Measurements from ENCODE around the gene APLN.

APLN gene

DNA sequence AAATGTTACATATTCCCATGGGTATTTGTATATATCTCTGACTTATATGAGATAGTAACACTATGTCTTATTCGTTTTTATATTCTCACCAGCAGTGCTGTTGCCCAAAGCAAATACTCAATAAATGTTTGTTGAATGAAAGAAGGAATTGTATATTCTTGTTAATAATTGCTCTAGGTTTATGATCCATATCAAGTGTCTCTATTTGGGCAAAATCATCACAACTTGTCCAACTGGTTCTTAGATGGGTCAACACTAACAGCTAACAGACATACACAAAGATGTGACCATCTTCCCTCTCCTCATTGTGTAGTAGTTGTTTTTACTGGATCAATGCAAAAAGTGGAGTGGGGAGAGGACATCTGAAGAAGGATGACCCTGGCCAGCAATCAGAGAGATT, 6.6 kb upstream of the APLN start:
- no peak for DNase-seq (ENCODE audit: low spot score)

DNA sequence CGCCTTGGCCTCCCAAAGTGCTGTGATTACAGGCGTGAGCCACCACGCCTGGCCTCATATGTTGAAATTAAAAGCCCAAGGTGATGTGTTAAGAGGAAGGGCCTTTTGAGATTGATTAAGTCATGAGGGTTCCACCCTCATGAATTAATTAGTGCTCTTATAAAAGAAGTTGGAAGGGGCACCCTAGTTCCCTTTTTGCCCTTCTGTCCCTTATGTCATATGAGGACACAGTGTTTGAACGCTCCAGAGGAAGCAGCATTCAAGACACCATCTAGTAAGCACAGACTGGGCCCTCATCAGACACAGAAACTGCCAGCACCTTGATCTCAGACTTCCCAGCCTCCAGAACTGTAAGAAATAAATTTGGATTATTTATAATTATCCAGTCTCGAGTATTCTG, 5.1 kb upstream of the APLN start:
- no peak for DNase-seq (ENCODE audit: low spot score)

DNA sequence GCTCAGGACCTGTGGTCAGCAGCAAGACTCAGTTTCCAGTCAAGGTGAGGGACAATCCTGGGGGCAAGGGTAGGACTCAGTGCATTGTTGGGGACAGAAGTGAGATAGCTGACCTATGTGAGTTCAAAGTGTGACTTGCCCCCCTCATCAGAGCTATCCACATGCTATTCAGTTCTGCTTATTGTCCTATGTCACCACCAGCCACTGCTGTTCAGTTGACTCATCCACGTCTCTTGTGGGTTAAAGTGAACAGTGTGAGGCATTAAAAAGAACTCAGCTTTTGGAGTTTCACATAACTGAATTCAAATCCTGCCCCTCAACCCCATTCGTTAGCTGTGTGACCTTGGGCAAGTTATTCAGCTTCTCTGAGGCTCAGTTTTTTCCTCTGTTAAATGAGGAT, 4.4 kb upstream of the APLN start:
- no peak for DNase-seq (ENCODE audit: low spot score)

DNA sequence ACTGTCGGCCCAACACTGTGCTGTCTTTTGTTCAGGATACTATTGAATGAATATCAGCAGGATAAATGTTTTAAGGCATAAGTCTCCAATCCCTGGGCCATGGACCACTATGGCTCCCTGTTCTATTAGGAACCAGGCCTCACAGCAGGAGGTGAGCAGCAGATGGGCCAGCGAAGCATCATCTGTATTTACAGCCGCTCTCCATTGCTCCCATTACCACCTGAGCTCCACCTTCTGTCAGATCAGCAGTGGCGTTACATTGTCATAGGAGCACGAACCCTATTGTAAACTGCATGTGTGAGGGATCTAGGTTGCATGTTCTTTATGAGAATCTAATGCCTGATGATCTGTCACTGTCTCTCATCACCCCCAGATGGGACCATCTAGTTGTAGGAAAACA, 3.7 kb upstream of the APLN start:
- no peak for DNase-seq (ENCODE audit: low spot score)

DNA sequence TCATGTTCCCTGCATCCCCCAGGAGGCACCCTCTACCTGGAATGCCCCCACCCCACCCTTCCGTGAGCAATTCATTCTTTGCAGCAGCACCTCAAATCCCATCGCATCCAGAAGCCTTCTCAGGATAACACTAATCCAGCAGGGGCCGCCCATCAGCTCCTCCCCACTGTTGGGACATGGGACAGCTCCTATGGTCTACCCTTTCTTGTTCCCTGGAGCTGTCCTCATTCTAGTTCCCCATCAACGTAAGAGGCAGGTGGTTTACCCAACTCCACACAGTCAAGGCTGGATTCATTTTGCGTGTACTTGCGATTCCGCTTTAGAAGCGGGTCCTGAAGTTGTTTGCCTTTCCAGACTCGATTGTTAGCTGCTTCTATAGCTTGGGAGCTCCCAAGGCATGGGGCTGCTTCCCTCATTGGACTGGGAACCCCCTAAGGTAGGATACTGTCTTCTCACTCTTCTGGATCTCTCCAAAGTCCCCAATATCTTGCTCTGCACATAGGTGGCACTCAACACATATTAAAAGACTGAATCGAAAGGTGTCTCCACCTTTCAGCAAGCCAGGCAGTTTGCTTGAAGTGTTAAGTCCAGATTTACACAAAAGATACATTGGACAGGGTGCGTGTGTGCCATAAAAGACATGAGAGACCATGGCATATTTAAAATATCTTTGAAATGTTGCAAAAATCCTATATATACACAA, 942 bp upstream of the APLN start:
- DNase-seq (ENCODE audit: low spot score), result peak; percentile 8

DNA sequence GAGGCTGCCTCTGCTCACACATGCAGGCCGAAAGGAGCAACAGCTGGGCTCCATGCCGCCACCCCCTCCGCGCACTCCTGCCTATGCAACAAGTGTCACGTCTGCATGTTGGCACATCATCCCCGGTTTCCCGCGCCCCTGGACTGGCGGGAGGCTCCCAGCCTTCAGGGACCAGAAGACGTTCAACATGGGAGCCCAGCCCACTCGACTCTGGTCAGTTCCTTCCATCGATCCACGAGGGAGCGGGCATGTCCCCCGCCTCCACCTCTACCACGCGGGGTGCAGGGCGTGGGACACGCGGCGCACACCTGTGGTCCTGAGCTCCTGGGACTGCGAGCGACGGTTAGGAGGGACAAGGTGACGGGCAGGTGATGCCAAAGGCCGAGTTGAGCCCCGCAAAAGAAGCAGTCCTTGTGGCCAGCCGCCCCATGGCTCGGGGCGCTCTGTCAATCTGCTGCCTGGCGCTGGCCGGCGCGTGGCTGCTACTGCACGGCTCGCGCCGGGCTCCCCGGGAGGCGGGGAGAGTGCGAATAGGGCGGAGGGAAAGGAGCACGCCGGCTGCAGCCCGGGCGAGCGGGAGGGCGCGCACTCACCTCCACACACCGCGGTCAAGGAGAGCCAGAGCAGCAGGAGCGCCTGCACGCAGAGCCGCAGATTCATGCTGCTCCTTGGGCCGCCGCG, 645 bp downstream of the APLN start:
- DNase-seq (ENCODE audit: low spot score), result peak; percentile 3

DNA sequence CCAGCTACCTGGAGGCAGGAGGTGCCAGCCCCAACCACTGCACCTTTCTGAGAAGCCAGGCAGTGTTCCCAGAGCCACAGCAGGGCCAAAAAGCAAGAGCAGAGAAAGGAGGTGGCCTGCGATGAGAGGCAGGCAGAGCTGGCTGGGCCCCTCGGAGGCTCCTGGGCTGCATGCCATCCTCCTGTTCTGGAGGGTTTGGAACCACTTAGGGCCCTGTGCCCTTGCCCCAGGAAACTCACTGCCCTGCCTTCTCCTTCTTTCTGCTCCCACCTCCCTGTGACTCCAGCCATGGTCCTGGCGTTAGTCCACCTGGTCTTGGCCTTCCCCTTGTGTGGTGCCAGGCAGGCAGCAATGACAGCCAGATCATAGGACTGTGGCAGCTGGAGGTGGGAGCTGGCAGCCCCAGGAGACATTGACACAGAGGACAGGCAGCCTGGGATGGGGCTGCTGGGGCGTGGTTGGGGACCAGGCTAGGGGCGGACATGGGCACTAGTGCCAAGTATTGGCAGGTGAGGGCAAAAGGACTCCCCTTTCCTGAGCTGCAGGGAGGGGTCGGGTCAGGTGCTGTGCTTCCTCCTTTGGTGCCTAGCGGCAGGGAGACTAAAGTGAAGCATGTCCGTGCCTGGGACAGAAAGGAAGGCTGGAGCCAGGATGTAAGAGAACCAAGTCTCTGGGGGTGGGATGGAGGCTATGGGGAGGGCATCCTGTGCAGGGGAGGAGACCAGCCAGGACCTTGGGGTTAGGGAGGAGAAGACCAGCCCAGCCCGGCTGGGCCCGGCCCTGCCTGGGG, 1.4 kb downstream of the APLN start:
- no peak for DNase-seq (ENCODE audit: low spot score)

DNA sequence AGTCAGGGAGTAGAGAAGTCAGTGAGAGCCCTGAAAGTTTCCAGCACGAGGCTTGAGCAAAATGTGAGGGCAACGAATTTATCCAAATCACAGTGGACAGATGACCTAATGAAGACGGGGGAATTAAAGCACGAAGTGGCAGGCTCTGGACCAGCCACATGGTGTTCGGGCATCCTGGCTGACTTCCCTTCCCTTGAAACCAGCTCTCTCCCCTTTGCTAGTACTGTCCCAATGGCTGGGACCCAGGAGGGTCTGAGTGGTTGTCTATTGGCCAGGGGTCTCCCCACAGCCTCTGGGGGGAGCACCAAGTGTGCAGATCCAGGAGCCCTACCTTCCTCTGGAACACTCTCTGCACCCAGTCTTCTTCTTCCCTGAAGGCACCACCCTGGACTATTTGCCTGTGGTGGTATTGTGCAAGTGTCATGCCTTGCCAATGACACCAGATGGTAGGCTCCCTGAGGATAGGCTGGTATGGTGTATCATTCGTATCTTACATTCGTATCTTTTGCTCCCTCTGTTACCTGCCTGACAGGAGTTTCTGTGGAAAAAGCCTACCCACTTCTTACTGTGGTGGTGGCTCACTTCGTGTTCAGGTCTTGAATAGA, 2.1 kb downstream of the APLN start:
- no peak for DNase-seq (ENCODE audit: low spot score)

DNA sequence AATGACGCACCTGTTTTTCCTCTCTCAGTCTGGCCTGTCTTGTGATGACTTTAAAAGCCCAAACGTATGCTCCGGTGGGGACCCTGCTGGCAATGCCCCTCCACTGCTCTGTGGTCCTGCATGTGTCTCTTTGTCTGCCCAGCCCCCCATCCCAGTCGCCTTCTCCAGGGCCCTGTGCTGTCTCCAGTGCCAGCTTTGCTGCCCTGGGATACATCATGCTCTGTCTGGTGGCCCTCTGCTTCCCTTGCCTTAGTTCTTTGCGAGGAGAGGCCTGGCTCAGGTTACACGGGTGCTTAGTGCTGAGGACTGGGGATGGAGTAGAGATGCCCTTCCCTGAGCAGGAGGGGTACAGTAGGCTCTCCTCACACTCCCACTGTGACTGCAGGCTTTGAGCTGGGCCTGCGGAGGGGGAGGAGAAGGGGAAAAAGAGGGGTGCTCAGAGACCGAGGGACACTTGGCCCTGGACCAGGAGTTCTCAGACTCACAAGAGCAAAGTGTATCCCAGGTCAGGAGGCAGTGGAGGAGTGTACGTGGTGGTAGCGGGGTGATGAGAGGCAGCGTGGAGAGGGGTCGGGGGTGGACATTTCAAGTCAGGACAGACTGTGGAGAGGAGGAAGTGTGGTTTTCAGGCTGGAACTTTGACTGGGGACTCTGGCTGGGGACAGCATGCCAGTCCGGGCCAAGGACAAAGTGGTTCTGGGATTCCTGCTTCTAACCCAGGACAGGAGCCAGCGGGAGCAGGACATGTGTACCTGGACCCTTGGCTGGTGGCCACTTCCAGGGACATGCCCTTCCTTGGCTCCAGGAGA, 2.8 kb downstream of the APLN start:
- no peak for DNase-seq (ENCODE audit: low spot score)

DNA sequence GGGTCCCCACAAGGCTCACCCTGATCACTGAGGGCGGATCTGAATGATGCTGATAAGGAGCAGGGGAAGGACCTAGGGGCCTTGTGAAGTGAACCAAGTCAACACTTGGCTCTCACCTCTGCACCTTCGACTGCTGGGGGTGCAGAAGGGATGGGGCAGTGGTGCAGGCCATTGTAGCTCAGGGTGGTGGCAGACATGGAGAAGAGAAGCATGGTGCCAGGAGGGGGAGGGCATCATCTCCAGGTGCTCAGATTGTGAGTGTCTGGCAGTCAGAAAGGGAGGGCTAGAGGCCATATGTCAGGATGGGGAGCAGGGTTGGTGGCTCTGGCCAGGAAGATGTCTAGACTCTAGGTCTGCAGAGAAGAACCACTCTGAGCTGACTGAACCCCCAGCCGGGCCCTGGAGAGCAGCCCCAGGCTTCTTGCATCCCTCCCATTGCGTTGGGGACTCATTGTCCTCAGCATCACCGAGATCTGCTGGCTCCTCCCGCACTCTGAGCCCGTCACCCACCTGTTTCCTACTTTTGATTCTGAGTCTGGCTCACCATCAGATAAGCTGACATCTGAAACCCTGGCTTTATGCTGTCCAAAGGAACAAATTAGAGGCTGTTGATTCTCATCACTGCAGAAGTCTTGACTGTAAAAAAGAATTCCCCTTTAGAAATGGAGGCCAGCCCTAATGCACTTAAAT, 3.8 kb downstream of the APLN start:
- no peak for DNase-seq (ENCODE audit: low spot score)

DNA sequence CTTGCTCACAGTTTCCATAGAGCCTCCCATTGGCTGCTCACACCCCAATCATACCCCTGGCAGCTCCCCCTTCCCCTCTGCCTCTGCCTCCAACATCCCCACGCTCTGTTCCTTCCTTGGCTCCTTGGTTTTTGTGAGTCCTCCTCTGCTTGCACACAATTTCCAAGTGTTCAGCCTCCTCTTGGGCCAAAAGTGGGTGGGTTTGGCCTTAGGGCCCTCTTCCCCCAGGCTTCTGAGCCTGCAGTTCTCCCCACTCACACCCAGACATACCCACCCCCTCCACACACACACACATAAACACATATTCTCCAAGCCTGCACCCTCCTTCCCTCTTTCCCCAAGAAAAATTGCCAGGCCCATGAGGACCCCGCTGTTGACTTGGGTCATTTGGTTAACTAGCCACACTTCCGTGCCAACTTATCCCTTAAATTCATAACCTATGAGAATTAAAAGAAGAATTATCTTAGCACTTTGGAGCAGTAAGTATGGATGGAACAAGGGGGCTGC, 4.5 kb downstream of the APLN start:
- no peak for DNase-seq (ENCODE audit: low spot score)

DNA sequence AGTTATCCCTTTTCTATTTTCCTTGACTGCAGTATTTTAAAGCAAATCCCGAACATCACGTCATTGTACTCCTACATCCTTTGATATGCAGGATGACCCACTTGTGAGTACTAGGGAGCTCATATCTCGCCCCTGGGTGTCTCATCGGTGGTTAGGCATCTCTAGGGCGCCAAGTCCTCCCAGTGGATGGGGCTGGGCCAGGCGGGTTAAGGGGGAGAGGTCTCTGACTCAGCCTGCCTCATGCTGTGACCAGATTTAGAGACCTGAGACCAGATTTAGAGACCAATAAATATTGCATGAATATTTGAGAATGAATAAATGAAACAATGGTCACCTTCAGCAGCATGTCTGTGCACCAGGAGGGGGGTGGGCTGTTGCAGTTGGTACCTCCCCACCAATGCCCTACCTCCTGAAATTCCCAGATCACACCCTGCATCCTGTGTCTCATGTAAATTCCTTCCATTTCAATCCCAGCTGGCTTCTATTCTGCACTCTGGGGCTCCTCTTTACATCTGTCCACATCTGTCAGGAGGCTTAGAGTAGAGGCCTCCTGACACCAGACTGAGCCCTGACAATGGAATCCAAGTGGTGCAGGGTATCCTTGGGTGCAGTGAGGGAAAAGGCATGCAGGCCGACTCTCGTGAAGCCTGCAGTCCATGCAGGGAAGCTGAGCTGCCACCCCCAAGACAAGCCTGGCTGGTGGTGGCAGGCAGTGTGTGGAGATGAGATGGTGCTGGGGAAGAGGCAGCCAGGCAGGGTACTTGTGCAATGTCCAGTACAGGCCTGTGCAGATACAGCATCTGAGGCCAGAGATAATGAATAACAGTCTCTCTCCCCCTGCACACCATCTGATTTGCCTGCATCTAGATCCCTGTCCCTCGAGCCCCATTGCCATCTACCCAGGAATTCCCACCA, 5.2 kb downstream of the APLN start:
- no peak for DNase-seq (ENCODE audit: low spot score)

DNA sequence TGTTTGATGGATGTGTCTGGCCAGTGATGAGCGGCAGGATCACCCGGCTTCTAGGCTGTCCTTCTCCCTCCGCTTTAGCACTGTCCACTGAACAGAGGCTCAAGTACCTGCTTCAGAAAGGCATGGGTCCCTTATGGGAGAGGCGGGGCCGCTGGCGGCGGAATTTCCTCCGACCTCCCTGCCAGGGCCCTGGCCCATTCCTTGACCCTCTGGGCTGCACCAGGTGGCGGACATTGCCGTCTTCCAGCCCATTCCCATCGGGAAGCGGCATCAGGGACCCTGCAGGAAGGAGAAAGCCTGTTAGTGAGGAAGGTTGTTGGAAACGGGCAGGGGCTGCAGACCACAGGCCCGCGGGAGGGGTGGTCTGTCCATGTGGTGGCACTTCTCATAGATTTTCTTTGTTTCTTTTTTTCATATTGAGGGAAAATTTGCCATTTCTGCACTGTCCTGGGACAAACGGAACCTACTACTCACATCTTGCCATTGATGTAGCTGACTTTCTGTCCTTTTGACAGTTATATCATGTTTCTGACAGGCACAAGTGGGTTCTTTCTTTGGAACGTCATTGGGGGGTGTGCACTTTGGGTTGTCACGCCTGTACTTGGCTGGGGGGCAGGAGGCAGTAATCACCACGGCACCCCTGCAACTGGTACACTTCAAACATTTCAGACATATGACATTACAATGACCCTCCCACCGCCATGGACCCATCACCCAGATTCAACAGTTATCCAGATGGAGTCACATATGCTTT, 6.1 kb downstream of the APLN start:
- no peak for DNase-seq (ENCODE audit: low spot score)

DNA sequence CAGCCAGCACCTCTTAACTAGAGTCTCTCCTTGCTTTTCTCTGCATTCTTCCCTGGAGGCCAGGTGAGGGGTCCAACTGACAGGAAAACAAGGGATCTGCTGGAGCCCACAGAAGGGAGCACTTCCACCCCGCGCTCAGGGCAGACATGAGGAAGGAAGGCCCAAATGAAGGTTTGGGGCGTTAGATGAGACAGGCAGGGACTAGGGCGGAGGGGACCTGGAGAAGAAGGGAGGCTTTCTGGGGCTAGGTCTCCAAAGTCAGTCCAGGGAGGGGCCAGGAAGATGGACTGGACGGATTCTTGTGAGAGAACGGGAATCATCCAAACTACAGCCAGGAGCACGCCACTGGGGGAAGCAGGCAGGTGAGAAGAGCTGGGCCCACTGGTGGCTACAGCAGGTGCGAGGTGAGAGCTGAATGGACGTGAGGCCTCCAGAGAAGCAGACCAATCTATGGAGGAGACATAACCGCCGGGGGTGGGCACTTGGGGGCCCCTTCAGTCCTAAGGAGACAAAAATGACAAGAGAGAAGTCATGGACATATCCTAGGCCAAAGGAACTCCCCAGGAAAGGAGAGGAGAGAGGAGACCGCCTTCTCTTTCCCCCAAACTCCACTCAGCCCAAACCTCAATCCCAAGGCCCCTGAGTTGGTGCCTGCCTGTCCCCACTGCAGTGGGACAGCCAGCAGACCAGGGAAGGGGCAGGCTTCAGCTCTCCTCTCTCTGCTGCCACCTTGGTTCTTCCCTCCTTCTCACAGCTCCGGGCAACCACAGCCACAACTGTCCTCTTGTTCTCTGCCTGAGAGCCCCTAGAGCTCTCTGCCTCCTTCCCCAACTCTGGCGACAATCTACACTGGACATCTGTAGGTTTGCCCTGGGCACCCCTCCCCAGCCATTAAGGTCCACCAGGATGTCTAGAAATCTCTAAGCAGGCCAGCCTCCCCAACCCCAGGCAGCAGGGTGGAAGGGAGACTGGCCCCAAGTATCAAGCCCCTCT, 7.0 kb downstream of the APLN start:
- DNase-seq (ENCODE audit: low spot score), result no peak

DNA sequence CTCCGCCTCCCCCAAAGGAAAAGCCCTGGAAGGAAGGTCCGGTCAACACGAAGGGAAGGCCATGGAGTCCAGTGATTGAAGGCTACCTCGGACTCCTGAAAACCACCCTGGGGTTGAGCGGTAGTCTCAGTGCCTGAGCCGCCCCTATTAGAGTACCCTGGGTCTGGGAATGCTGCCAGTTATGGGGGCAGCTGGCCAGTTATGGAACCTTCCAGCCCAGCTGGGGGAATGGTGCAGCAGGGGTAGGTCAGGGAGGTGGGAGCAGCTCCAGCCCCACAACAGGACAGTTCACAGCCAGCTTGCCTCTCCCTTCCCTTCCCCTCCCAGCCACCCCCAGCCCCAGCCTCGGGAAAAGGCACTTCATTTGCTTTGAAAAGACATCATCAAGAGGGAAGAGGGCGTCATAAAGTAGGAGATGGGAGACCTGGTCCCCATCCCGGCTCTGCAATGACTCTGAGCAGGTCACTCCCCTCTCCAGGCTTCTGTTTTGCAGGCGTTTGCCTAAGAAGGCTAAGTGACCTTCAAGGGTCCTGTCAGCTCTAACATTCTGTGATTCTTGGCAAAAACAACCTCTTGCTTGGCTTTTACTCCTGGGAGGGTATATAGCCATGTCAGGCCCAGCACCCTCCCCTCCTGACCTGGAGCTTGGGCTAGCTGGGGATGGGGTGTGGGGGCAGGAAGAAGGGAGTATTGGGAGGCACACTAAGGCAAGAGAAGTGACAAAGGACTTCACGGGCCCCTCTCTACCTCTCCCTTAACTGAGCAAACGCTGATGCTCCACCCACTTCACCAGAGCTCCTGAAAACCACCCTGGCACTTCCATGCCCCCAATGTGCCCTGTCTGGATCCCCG, 8.0 kb downstream of the APLN start:
- no peak for DNase-seq (ENCODE audit: low spot score)

DNA sequence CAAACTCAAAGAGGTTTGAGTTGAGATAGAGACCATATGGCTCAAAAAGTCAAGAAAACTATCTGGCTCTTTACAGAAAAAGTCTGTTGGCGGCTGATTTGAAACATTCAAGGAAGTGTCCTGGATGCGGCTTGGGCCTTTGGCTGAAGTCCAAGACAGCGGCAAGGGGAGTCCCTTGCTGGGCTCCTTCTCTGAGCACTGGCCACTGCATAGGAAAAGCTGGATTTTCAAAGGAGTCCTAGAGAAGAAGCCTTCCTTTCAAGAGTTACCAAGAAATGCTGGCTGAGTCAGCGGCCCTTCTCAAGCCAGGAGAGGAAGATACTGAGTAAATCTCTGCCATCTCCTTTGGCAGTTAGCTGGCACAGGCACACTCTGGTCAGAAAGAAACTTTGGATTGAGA, 12.1 kb downstream of the APLN start:
- DNase-seq (ENCODE audit: low spot score), result no peak

DNA sequence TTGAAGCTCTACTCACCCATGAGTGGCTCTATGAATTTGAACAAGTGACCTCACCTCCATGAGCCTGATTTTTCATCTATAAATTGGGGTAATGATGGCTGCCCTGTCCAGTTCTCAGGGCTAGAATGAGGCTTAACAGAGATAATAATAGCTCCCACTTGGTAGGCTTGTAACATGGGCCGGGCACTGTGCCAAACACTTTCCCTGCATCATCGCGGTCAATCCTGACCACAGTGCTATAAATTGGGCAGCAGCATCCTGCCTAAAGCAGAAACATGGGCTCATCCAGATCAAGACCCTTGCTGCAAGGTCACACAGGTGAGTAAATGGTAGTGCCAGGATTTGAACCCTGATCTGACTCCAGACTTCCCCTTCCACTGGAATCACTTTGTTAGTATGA, 12.8 kb downstream of the APLN start:
- no peak for DNase-seq (ENCODE audit: low spot score)
